GM12872 (cell line): Measurements from ENCODE around the gene BAMBI.

ENCODE experiments used
- CTCF ChIP-seq: IDR thresholded peaks from 3 replicates; pipeline ENCODE4 v1.5.1; 2011; ENCODE audit warnings: low read depth, mild to moderate bottlenecking, low read length, moderate library complexity; ENCODE audit not compliant: insufficient read depth

BAMBI gene

GRCh38 chr10:28684986-28685580, 7.8 kb downstream of the BAMBI start:
- no peak for TF ChIP-seq CTCF

GRCh38 chr10:28685717-28686116, 8.4 kb downstream of the BAMBI start:
- TF ChIP-seq CTCF = no peak

- TF ChIP-seq CTCF = no peak
These were observed 9.7 kb downstream of the BAMBI start for GRCh38 chr10:28686835-28687682.

GRCh38 chr10:28687683-28688001, 10.3 kb downstream of the BAMBI start:
- no peak for TF ChIP-seq CTCF

- no peak for TF ChIP-seq CTCF
These were observed 13.2 kb downstream of the BAMBI start for GRCh38 chr10:28690545-28690944.

- no peak for TF ChIP-seq CTCF
These were observed 13.9 kb downstream of the BAMBI start for GRCh38 chr10:28691187-28691694.

- TF ChIP-seq CTCF = no peak
These were observed 14.7 kb downstream of the BAMBI start for GRCh38 chr10:28692050-28692449.
